Measurements from ENCODE around the gene SUSD3.
"Not testable (repeated sequence)": the region's sequence is repeated elsewhere in the genome, so short reads cannot be mapped to it uniquely, and the experiment has no call there.

The SUSD3 gene

GRCh38 chr9:93094658-93095204, 36.2 kb downstream of the SUSD3 start:
- no peak for DNase-seq

DNA sequence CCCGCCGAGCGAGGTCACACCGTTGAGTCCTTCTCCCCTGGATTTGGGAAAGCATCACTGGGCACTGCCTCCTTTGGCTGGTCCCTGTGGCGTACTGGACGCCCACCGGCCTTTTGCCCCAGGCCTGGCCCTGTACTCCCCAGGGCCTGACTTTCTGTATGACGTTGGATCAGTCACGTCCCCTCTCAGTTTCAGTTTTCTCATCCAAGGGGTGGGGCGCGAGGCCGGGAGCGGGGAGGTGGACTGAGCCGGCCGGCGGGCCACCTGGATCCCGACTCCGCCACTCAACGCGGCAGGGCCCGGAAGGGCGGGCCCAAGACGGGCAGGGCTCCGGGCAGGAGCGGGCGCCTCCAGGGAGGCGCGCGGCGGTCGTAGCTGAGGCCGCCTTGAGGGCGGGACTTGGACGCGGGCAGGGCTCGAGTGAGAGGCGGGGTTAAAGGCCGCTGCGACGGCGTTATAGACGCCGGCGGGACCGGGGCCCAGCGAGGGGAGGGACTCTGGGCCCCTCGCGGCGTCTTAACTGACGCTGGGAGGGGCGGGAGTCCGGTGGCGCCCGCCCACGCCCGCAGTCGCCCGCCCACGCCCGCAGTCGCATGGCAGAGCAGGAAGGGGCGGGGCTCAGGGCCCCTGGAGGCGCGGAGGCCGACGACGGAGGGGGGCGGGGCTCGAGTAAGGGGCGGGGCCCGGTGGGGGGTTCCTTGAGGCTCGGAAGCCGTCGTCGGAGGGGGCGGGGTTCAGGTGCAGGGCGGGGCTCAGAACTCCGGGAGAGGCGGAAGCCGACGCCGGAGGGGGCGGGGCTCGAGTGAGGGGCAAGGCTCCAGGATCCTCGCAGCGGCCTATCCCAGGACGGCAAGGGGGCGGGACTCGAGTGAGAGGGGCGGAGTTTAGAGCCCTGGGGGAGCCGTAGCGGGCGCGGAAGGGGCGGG, 37.0 kb downstream of the SUSD3 start:
- peak; percentile 98 for DNase-seq

- DNase-seq: no peak
Observed at GRCh38 chr9:93096131-93096802, 37.8 kb downstream of the SUSD3 start, which contains the start of gene CARD19. TSS of gene CARD19 (plus strand) at chr9:93096217. CDS start at chr9:93096346, 129 bp downstream.

DNA sequence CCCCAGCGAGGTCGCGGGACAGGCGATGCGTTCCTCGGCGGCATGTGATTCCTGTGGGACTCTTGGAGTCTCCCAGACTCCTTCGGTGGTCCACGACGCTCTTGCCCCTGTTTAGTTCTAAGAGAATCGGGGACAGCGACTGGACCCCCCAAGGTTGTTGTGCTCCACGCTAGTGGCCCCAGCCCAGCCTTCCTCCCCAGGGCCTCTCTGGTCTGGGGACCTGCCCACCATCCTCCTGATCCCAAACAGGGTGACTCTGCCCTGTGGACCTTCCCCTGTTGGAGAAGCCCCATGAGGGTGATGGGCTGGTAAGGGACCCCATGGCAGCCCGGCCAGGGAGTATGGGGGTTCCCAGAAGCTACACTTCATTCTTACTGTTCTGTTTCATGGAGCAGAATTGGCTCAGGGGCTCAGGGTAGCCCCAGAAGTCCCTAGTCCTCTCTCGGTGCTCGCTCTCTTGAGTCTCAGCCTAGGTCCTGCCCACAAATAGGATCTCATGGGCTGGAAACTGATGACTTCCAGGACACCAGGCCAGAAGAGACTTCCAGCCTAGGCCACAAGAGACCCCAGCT, 38.4 kb downstream of the SUSD3 start:
- DNase-seq: no peak

- no peak for DNase-seq
Observed at GRCh38 chr9:93097511-93098201, 39.2 kb downstream of the SUSD3 start.

DNA sequence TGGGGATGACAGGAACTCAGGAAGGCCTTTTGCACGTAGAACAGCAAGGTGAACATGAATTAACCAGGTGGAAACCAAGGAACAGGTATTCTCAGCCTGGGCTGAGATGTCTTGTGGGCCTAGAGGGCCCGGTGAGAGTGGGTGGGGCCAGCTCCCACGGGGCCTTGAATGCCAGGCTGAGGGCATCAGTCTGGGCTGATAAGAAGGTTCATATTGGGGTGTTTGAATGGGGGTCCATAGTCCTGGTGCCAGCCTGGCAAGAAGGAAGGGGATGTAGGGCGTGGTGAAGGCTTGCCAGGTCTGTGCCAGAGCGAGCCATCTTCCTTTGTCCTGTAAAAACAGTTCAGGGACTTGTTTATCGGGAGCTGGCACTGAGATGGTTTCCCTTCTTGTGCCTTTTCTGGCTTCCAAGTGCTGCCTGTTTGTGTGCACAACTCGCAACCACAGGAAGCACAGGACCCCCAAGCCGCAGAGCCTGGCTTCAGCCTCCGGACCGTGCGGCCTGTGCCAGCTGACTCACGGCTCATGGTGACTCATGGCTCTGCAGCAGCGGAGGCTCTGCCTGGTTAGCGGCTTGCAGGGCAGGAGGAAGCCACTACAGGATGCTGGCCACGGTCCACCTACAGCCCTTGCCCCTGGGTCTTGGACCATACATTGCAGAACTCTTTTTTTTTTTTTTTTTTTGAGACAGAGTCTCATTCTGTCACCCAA, 39.9 kb downstream of the SUSD3 start:
- peak; percentile 75 for DNase-seq

GRCh38 chr9:93099551-93100275, 41.2 kb downstream of the SUSD3 start:
- DNase-seq: no peak

- DNase-seq: no peak
Observed at GRCh38 chr9:93100276-93100636, 41.8 kb downstream of the SUSD3 start.

DNA sequence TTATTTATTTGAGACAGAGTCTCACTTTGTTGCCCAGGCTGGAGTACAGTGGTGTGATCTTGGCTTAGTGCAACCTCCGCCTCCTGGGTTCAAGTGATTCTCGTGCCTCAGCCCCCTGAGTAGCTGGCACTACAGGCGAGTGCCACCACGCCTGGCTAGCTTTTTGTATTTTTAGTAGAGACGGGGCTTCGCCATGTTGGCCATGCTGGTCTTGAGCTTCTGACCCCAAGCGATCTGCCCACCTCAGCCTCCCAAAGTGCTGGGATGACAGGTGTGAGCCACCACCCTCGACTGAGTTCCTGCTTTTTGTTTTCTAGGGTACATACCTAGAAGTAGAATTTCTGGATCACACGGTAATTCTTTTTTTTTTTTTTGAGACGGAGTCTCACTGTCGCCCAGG, 42.6 kb downstream of the SUSD3 start:
- DNase-seq: not testable (repeated sequence)

DNA sequence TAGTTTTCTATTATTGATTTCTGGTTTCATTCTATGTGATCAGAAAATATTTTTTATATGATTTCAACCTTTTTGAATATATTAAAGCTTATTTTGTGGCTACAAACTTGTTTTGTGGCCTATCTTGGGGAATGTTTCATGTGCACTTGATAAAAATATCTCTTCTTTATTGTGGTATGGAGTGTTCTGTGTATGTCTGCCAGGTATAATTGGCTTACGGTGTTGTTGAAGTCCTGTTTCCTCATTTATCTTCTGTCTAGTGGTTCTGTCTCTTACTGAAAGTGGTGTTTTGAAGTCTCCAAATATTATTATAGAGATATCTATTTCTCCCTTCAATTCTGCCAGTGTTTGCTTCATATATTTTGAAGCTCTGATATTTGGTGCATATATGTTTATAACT, 47.1 kb downstream of the SUSD3 start:
- DNase-seq: no peak

GRCh38 chr9:93107151-93107824, 48.8 kb downstream of the SUSD3 start:
- DNase-seq: no peak

DNA sequence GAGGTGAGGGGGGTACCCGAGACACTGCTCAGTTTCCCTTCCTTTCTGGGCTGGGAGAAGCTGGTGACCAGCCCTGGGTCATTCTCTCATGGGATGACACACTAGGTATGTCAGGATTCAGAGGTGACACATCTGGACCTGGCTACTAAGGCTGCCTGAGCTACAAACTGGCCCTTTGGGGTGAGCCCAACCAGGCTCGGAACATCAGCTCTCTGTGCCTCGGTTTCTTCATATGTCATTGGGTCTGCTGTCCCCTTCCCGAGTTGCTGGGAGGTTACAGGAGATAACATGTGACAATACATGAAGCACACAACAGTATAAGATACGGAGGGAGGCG, 49.3 kb downstream of the SUSD3 start:
- DNase-seq: no peak

- no peak for DNase-seq
Observed at GRCh38 chr9:93108291-93109041, 50.0 kb downstream of the SUSD3 start.

DNA sequence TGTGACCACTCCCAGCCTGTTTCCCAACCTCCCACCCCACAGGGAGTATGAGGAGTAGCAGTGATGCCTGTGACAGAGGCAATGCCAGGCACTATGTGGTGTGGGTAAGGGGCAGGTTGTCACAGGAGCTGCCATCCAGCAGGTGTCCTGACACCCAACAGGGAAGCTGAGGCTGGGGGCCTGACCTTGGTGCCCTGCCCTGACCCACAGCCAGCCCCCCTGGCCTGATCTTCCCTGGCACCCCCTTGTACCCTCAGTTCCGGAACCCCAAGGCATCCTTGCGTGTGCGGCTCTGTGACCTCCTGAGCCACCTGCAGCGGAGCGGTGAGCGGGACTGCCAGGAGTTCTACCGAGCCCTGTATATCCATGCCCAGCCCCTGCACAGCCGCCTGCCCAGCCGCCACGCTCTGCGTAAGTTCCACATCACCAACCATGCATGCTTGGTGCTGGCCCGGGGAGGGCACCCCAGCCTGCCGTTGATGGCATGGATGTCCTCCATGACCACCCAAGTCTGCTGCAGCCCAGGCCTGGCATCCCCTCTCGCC, 51.9 kb downstream of the SUSD3 start:
- DNase-seq: no peak

GRCh38 chr9:93111001-93111370, 52.5 kb downstream of the SUSD3 start:
- no peak for DNase-seq

- no peak for DNase-seq
Observed at GRCh38 chr9:93111371-93112115, 53.0 kb downstream of the SUSD3 start.

- DNase-seq: no peak
Observed at GRCh38 chr9:93112116-93112863, 53.8 kb downstream of the SUSD3 start.

- no peak for DNase-seq
Observed at GRCh38 chr9:93112864-93113389, 54.4 kb downstream of the SUSD3 start.
